ENCODE data around the gene ACBD3. TPM values are rescaled to one million over a fixed set of nuclear protein-coding genes. Genes with fewer than 3 reads are reported as not detected.

Gene ACBD3
- polyA plus RNA-seq, 1 of the 3 experiments (the other 2 are of a cell fraction), result 17.8 TPM

GRCh38 chr1:226157761-226158316 is 28.7 kb downstream of the ACBD3 start:
- CTCF ChIA-PET, result interaction anchor here (0.7 to 1.2 kb wide), 2 partner anchors 18 to 30 kb away, joined by 3 read pairs; no protein-coding TSS in a partner anchor
- Histone ChIP-seq H2AFZ (ENCODE audit: low read depth) (no peak overlapping the region), H3K27ac (ENCODE audit: low read depth in 2 of 2, low read length in 1 of 2) (no peak overlapping the region), H3K4me2 (no peak overlapping the region), H3K4me1 (ENCODE audit: control insufficient read depth in 1 of 2, insufficient read depth in 2 of 2, low read depth in 1 of 2, low read length in 1 of 2) (no peaks in the 10 kb centered on the region), H3K9me3 (no peaks in the 10 kb centered on the region), H3K36me3 (replicated peaks in 1 of 2; ENCODE audit: control insufficient read depth in 1 of 2, insufficient read depth in 2 of 2, low read length in 1 of 2) (peaks cover 69 to 82% of the 10 kb centered on the region in 2 experiments), H3K27me3 (ENCODE audit: insufficient read depth) (no peaks in the 10 kb centered on the region), H3K9ac (no peak overlapping the region), H3K79me2 (ENCODE audit: insufficient read depth) (peaks cover 71% of the 10 kb centered on the region), H3K4me3 (ENCODE audit: low read depth in 2 of 2, low read length in 1 of 2) (no peak overlapping the region), H3K9me2 (no peaks in the 10 kb centered on the region), H3F3A (replicated peaks; ENCODE audit: insufficient read depth) (peaks cover 4% of the 10 kb centered on the region), H4K20me1 (ENCODE audit: insufficient read depth) (peaks cover 9% of the 10 kb centered on the region; the same call in 1 of the 2 replicates)
- POLR2A ChIA-PET, result no interaction called here
- DNase-seq, result no peak
- TF ChIP-seq ELF1 (IDR thresholded peaks at IDR 0.05) (no peak), JUND (IDR thresholded peaks at IDR 0.05) (no peak), RCOR1 (IDR thresholded peaks at IDR 0.05; ENCODE audit: low read length) (no peak), USF1 (IDR thresholded peaks at IDR 0.05; ENCODE audit: borderline replicate concordance, low read depth) (no peak), ZBTB33 (IDR thresholded peaks at IDR 0.05; ENCODE audit: borderline replicate concordance, low read depth) (no peak), EP300 (IDR thresholded peaks at IDR 0.05; ENCODE audit: borderline replicate concordance in 1 of 2, low read depth in 1 of 2, low read length in 1 of 2) (no peak), POLR2AphosphoS5 (IDR thresholded peaks at IDR 0.05; ENCODE audit: low read depth, low read length) (no peak)
- 97% methylated on average over 1 of the region's 1 CpG for WGBS (ENCODE audit: low lambda C conversion rate)

- Histone ChIP-seq H3F3A (replicated peaks; ENCODE audit: insufficient read depth) (peaks cover 8% of the 10 kb centered on the region), H3K9me3 (no peaks in the 10 kb centered on the region), H3K4me3 (ENCODE audit: low read depth in 2 of 2, low read length in 1 of 2) (no peak overlapping the region), H3K36me3 (replicated peaks in 1 of 2; ENCODE audit: control insufficient read depth in 1 of 2, insufficient read depth in 2 of 2, low read length in 1 of 2) (peaks cover 68 to 71% of the 10 kb centered on the region in 2 experiments), H3K4me1 (ENCODE audit: control insufficient read depth in 1 of 2, insufficient read depth in 2 of 2, low read depth in 1 of 2, low read length in 1 of 2) (no peaks in the 10 kb centered on the region), H3K27ac (ENCODE audit: low read depth in 2 of 2, low read length in 1 of 2) (no peak overlapping the region; a peak in 1 of 4 replicates), H3K79me2 (ENCODE audit: insufficient read depth) (peaks cover 42% of the 10 kb centered on the region), H2AFZ (ENCODE audit: low read depth) (no peak overlapping the region), H3K4me2 (no peak overlapping the region), H4K20me1 (ENCODE audit: insufficient read depth) (peaks cover 1% of the 10 kb centered on the region; the same call in 1 of the 2 replicates), H3K27me3 (ENCODE audit: insufficient read depth) (no peaks in the 10 kb centered on the region), H3K9me2 (no peaks in the 10 kb centered on the region), H3K9ac (no peak overlapping the region)
- WGBS (ENCODE audit: low lambda C conversion rate), result 100% methylated on average over 1 of the region's 1 CpG
- TF ChIP-seq JUND (IDR thresholded peaks at IDR 0.05) (no peak), POLR2AphosphoS5 (IDR thresholded peaks at IDR 0.05; ENCODE audit: low read depth, low read length) (no peak), CTCF (IDR thresholded peaks at IDR 0.05) (no peak), GATA2 (CRISPR knock-in tag; IDR thresholded peaks at IDR 0.05) (no peak), MXI1 (IDR thresholded peaks at IDR 0.05; ENCODE audit: low read depth, low read length) (no peak)
- TF ChIP-seq, protein P1, sequence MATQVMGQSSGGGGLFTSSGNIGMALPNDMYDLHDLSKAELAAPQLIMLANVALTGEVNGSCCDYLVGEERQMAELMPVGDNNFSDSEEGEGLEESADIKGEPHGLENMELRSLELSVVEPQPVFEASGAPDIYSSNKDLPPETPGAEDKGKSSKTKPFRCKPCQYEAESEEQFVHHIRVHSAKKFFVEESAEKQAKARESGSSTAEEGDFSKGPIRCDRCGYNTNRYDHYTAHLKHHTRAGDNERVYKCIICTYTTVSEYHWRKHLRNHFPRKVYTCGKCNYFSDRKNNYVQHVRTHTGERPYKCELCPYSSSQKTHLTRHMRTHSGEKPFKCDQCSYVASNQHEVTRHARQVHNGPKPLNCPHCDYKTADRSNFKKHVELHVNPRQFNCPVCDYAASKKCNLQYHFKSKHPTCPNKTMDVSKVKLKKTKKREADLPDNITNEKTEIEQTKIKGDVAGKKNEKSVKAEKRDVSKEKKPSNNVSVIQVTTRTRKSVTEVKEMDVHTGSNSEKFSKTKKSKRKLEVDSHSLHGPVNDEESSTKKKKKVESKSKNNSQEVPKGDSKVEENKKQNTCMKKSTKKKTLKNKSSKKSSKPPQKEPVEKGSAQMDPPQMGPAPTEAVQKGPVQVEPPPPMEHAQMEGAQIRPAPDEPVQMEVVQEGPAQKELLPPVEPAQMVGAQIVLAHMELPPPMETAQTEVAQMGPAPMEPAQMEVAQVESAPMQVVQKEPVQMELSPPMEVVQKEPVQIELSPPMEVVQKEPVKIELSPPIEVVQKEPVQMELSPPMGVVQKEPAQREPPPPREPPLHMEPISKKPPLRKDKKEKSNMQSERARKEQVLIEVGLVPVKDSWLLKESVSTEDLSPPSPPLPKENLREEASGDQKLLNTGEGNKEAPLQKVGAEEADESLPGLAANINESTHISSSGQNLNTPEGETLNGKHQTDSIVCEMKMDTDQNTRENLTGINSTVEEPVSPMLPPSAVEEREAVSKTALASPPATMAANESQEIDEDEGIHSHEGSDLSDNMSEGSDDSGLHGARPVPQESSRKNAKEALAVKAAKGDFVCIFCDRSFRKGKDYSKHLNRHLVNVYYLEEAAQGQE (IDR thresholded peaks at IDR 0.05; ENCODE audit: low read depth, low read length), result no peak
- ChIA-PET POLR2A (no interaction called here), CTCF (interaction anchor here (1.1 to 2.0 kb wide), 5 partner anchors 28 to 90 kb away, joined by 3 to 13 read pairs (median 3); no protein-coding TSS in a partner anchor)
- DNase-seq, result no peak
Measured at GRCh38 chr1:226154593-226154992, 31.9 kb downstream of the ACBD3 start.
